ENCODE results near the gene RCAN2. TPM values are rescaled to one million over a fixed set of nuclear protein-coding genes. Genes with fewer than 3 reads are reported as not detected.

Gene RCAN2
- total and polyA plus RNA-seq, 9 of the 15 experiments (the other 6 are each of a cell fraction or from before 2014, with no cell fraction given): 0.04 TPM; not detected in 8

GRCh38 chr6:46440141-46440540 lies 51.1 kb downstream of the RCAN2 start:
- Histone ChIP-seq H3K79me2 (ENCODE audit: control insufficient read depth, insufficient read depth, low read length) (no peaks in the 10 kb centered on the region), H3K27me3 (ENCODE audit: control insufficient read depth in 2 of 2, insufficient read depth in 2 of 2, low read length in 2 of 2) (no peaks in the 10 kb centered on the region), H3K27ac (ENCODE audit: extremely low read depth, low read depth, low read length) (no peak overlapping the region), H2AFZ (ENCODE audit: low read depth, low read length) (no peak overlapping the region), H3K4me2 (ENCODE audit: insufficient read depth, low read length) (no peak overlapping the region), H3K9me1 (ENCODE audit: control insufficient read depth, insufficient read depth, low read length) (no peaks in the 10 kb centered on the region), H3K36me3 (ENCODE audit: control insufficient read depth, insufficient read depth, low read length) (no peaks in the 10 kb centered on the region), H3K9me3 (replicated peaks; ENCODE audit: control insufficient read depth, insufficient read depth, low read depth, low read length) (no peaks in the 10 kb centered on the region), H4K20me1 (replicated peaks; ENCODE audit: control insufficient read depth, insufficient read depth, low read length) (no peaks in the 10 kb centered on the region), H3K9ac (ENCODE audit: insufficient read depth in 1 of 2, low read depth in 2 of 2, low read length in 2 of 2) (no peak overlapping the region), H3K4me1 (replicated peaks in 1 of 2; ENCODE audit: control insufficient read depth in 2 of 2, insufficient read depth in 2 of 2, low read length in 2 of 2) (peaks cover 0 to 9% of the 10 kb centered on the region in 2 experiments; a peak in 2 of 5 replicates), H3K4me3 (no peak overlapping the region)
- 0% methylated on average over 2 of the region's 2 CpGs for whole genome bisulfite sequencing (ENCODE audit: insufficient coverage, low coverage, missing lambda C conversion rate)
- no TSS peak for BruUV-seq (replicated peaks)
- FAIRE-seq (no peak), ATAC-seq (no peak), DNase-seq (ENCODE audit: extremely low read depth in 1 of 4, low spot score in 3 of 4) (no peak)
- ChIA-PET CTCF (ENCODE audit: low intra/inter-chr PET ratio) (no interaction called here), POLR2A (no interaction called here)
- in situ Hi-C loops (cut with MboI): no loop called here
- intact Hi-C loops (cut with micrococcal nuclease): no loop called here
- TF ChIP-seq ZNF282 (CRISPR knock-in tag; IDR thresholded peaks at IDR 0.05) (no peak), SMARCB1 (IDR thresholded peaks at IDR 0.05; ENCODE audit: insufficient read length, low read depth) (no peak)

DNA sequence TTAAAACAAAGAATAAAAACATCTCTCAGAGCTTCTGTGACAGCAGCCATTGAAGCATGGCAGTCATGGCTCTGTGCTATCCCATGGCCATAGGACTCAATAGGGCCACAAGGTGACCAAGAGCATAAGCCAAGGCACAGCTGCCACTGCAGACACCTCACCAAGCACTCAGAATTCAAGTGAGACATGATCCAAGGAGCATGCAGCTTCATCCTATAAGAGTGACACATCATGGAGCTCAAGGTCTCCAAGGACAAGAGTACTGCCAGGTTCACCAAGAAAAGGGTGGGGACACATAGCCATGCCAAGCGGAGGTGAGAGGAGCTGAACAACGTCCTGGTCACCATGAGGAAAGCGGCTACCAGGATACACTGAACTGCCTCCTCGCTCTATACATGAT lies 53.0 kb downstream of the RCAN2 start:
- no peaks in the 10 kb centered on the region for H4K20me1 ChIP-seq (replicated peaks; ENCODE audit: control insufficient read depth, insufficient read depth, low read length)
- H3K4me1 ChIP-seq (replicated peaks in 1 of 2; ENCODE audit: control insufficient read depth in 2 of 2, insufficient read depth in 2 of 2, low read length in 2 of 2): peaks cover 0 to 9% of the 10 kb centered on the region in 2 experiments; a peak in 2 of 5 replicates
- H3K4me2 ChIP-seq (ENCODE audit: insufficient read depth, low read length): no peak overlapping the region; the same call in 1 of the 2 replicates
- ChIA-PET POLR2A (no interaction called here), CTCF (ENCODE audit: low intra/inter-chr PET ratio) (no interaction called here)
- H3K9me3 ChIP-seq (replicated peaks; ENCODE audit: control insufficient read depth, insufficient read depth, low read depth, low read length): no peaks in the 10 kb centered on the region
- no peaks in the 10 kb centered on the region for H3K79me2 ChIP-seq (ENCODE audit: control insufficient read depth, insufficient read depth, low read length)
- no peak overlapping the region for H3K9ac ChIP-seq (ENCODE audit: insufficient read depth in 1 of 2, low read depth in 2 of 2, low read length in 2 of 2)
- H2AFZ ChIP-seq (ENCODE audit: low read depth, low read length): no peak overlapping the region
- DNase-seq (ENCODE audit: extremely low read depth in 1 of 4, low spot score in 3 of 4) (no peak), ATAC-seq (peak; percentile 63; the same call in 2 of the 3 replicates), FAIRE-seq (no peak)
- no peak overlapping the region for H3K4me3 ChIP-seq
- no TSS peak for BruUV-seq (replicated peaks)
- WGBS (ENCODE audit: insufficient coverage, low coverage, missing lambda C conversion rate): 11% methylated on average over 4 of the region's 4 CpGs
- peak overlapping the region; percentile 37; the same call in 1 of the 3 replicates for H3K27ac ChIP-seq (ENCODE audit: extremely low read depth, low read depth, low read length)
- intact Hi-C loops (cut with micrococcal nuclease): no loop called here
- no peaks in the 10 kb centered on the region for H3K27me3 ChIP-seq (ENCODE audit: control insufficient read depth in 2 of 2, insufficient read depth in 2 of 2, low read length in 2 of 2)
- H3K9me1 ChIP-seq (ENCODE audit: control insufficient read depth, insufficient read depth, low read length): no peaks in the 10 kb centered on the region
- no peaks in the 10 kb centered on the region for H3K36me3 ChIP-seq (ENCODE audit: control insufficient read depth, insufficient read depth, low read length)
- in situ Hi-C loops (cut with MboI): no loop called here
- TF ChIP-seq MYC (IDR thresholded peaks at IDR 0.05; ENCODE audit: low read depth, low read length): no peak
- peak; percentile 47; the same call in 1 of the 2 replicates for TF ChIP-seq MYC (CRISPR knock-in tag; IDR thresholded peaks at IDR 0.05; ENCODE audit: borderline replicate concordance, low read depth)
- no peak for TF ChIP-seq RUNX1 (IDR thresholded peaks at IDR 0.05; ENCODE audit: low read depth)
- TF ChIP-seq, protein P1, sequence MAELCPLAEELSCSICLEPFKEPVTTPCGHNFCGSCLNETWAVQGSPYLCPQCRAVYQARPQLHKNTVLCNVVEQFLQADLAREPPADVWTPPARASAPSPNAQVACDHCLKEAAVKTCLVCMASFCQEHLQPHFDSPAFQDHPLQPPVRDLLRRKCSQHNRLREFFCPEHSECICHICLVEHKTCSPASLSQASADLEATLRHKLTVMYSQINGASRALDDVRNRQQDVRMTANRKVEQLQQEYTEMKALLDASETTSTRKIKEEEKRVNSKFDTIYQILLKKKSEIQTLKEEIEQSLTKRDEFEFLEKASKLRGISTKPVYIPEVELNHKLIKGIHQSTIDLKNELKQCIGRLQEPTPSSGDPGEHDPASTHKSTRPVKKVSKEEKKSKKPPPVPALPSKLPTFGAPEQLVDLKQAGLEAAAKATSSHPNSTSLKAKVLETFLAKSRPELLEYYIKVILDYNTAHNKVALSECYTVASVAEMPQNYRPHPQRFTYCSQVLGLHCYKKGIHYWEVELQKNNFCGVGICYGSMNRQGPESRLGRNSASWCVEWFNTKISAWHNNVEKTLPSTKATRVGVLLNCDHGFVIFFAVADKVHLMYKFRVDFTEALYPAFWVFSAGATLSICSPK (IDR thresholded peaks at IDR 0.05; ENCODE audit: borderline replicate concordance): no peak
- no peak for TF ChIP-seq FOSL1 (tag; conservative IDR thresholded peaks at IDR 0.05)
- no peak for TF ChIP-seq CBX2 (IDR thresholded peaks at IDR 0.05; ENCODE audit: insufficient read depth, low read length, poor library complexity, severe bottlenecking)
- no peak for TF ChIP-seq GABPB2 (CRISPR knock-in tag; conservative IDR thresholded peaks at IDR 0.05)
- no peak for TF ChIP-seq NR2C2 (CRISPR knock-in tag; IDR thresholded peaks at IDR 0.05)
- TF ChIP-seq NR2C2 (tag; IDR thresholded peaks at IDR 0.05): peak; percentile 58; the same call in 1 of the 2 replicates
- peak; percentile 60; the same call in 1 of the 2 replicates for TF ChIP-seq GTF2A2 (tag; IDR thresholded peaks at IDR 0.05)
- TF ChIP-seq CEBPB (tag; IDR thresholded peaks at IDR 0.05): no peak
- TF ChIP-seq, protein P2, sequence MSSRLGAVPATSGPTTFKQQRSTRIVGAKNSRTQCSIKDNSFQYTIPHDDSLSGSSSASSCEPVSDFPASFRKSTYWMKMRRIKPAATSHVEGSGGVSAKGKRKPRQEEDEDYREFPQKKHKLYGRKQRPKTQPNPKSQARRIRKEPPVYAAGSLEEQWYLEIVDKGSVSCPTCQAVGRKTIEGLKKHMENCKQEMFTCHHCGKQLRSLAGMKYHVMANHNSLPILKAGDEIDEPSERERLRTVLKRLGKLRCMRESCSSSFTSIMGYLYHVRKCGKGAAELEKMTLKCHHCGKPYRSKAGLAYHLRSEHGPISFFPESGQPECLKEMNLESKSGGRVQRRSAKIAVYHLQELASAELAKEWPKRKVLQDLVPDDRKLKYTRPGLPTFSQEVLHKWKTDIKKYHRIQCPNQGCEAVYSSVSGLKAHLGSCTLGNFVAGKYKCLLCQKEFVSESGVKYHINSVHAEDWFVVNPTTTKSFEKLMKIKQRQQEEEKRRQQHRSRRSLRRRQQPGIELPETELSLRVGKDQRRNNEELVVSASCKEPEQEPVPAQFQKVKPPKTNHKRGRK (tag; IDR thresholded peaks at IDR 0.05): no peak

Data from K562 (cell line).